Uterus (tissue), 4 donors: ENCODE data around the gene MCOLN2. TPM values are rescaled to one million over a fixed set of nuclear protein-coding genes. Genes with fewer than 3 reads are reported as not detected.

Experiments
- DNase-seq, 2 donors: peaks; one replicate each; pipeline ENCODE4 v3.0.0-alpha.2; 2019 to 2020
- H3K27ac ChIP-seq, 2 donors: fragments of 200-600 bp; sonication (generic); 1 replicate in 1 of 2; 2 replicates in 1 of 2; pipeline ENCODE4 v1.5.1; 2016 to 2018
- H3K27me3 ChIP-seq, 2 donors: fragments of 200-600 bp; sonication (generic); one replicate each; pipeline ENCODE4 v1.5.1; 2018 to 2019; ENCODE audit warnings: control low read depth in 1 of 2
- H3K36me3 ChIP-seq, 2 donors: fragments of 200-600 bp; sonication (generic); one replicate each; pipeline ENCODE4 v1.5.1; 2019; ENCODE audit warnings: control low read depth in 1 of 2
- H3K4me1 ChIP-seq, 2 donors: fragments of 200-600 bp; sonication (generic); one replicate each; pipeline ENCODE4 v1.5.1; 2018 to 2019; ENCODE audit warnings: control low read depth in 1 of 2
- H3K4me3 ChIP-seq, 2 donors: fragments of 200-600 bp; sonication (generic); 1 replicate in 1 of 2; 2 replicates in 1 of 2; pipeline ENCODE4 v1.5.1; 2018 to 2019; ENCODE audit warnings: mild to moderate bottlenecking in 1 of 2
- H3K9me3 ChIP-seq, 2 donors: fragments of 200-600 bp; sonication (generic); one replicate each; pipeline ENCODE4 v1.5.1; 2019; ENCODE audit warnings: control low read depth in 1 of 2
- CTCF ChIP-seq, 4 experiments: fragments of 200-600 bp in 2 of 4; fragments of 450-650 bp in 2 of 4; sonication (generic) in 2 of 4; IDR thresholded peaks; one replicate each; pipeline ENCODE4 v1.5.1; 2016 to 2019; ENCODE audit warnings: antibody characterized with exemption in 4 of 4, mild to moderate bottlenecking in 2 of 4, moderate library complexity in 1 of 4
- POLR2A ChIP-seq, 2 donors: fragments of 450-650 bp; IDR thresholded peaks; one replicate each; pipeline ENCODE4 v1.6.1; 2016; ENCODE audit warnings: antibody characterized with exemption in 2 of 2, mild to moderate bottlenecking in 1 of 2, moderate library complexity in 1 of 2
- intact Hi-C: fragments of 100-400 bp; cut with DNase I; formaldehyde crosslinking; loops from one replicate; pipeline ENCODE4 v1.15.1; 2023; ENCODE audit warnings: low total_unique reads
- total RNA-seq, 4 donors: library from RNA; depleted of rRNA in 3 of 4; stranded (reverse); fragments of >200 nt in 3 of 4; gene quantifications; one replicate each; pipeline versions ENCODE4 v1.1.0 to v1.2.4, GENCODE V29; 2014 to 2023
- donor health status: DM: yes; HTN: yes; CAD: no.

The MCOLN2 gene
- total RNA-seq, 4 donors from 2014 or later = 0.73 to 10.3 TPM; not detected in 2

DNA sequence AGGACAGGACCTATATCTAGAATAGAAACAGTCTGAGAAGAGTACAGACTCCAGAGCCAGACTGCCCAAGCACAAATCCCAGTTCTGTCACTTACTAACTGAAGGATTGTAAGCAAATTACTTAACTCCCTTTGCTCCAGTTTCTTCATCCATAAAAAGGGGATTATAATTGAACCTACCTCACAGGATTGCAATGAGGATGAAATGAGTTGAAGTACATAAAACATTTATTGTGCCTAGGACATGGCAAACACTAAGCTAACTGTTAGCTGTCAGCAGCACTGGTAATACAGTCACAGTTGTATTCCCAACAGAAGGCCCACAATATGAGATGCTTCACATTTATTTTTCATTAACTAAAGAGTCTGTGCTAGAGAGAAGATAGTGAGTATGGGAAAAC lies 33.9 kb downstream of the MCOLN2 start:
- no peak for TF ChIP-seq CTCF (IDR thresholded peaks at IDR 0.05)
- no peak for TF ChIP-seq POLR2A (IDR thresholded peaks at IDR 0.05)
- Histone ChIP-seq H3K27ac (no peak overlapping the region), H3K36me3 (no peaks in the 10 kb centered on the region), H3K4me1 (no peaks in the 10 kb centered on the region), H3K4me3 (no peak overlapping the region), H3K27me3 (no peaks in the 10 kb centered on the region), H3K9me3 (no peaks in the 10 kb centered on the region)
- DNase-seq = no peak
- intact Hi-C loops = no loop called here

DNA sequence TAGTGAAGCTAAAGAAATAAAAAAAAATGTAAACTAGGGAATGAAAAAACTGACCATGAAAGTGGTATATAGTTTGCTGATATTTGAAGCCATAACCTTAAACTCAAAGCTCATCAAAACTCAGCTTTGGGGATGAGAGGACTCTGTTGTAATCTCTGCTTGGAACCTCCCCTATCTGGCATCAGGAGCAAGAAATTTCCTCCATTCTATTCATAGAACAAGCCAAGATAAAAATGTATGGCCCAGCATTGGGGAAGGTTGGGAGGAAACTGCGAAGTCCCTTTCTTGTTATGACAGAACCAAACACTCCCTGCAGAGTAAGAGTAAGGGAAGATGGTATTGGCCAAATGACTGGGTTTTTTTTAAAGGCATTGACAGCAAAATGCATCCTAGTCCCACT lies 35.6 kb downstream of the MCOLN2 start:
- no peaks in the 10 kb centered on the region for H3K4me1 ChIP-seq
- H3K27me3 ChIP-seq = no peaks in the 10 kb centered on the region
- intact Hi-C loops = no loop called here
- H3K4me3 ChIP-seq = no peak overlapping the region
- H3K9me3 ChIP-seq = no peaks in the 10 kb centered on the region
- H3K36me3 ChIP-seq = no peaks in the 10 kb centered on the region
- no peak overlapping the region for H3K27ac ChIP-seq
- DNase-seq = no peak
- TF ChIP-seq CTCF (IDR thresholded peaks at IDR 0.05) = no peak
- TF ChIP-seq POLR2A (IDR thresholded peaks at IDR 0.05) = no peak

- Histone ChIP-seq H3K9me3 (no peaks in the 10 kb centered on the region), H3K36me3 (no peaks in the 10 kb centered on the region), H3K4me3 (no peak overlapping the region), H3K27me3 (no peaks in the 10 kb centered on the region), H3K4me1 (no peaks in the 10 kb centered on the region), H3K27ac (no peak overlapping the region)
- no peak for TF ChIP-seq POLR2A (IDR thresholded peaks at IDR 0.05)
- no peak for TF ChIP-seq CTCF (IDR thresholded peaks at IDR 0.05)
- no peak for DNase-seq
- intact Hi-C loops = no loop called here
These were observed 36.5 kb downstream of the MCOLN2 start for GRCh38 chr1:84960371-84960770.

- no peaks in the 10 kb centered on the region for H3K36me3 ChIP-seq
- no peak overlapping the region for H3K4me3 ChIP-seq
- H3K27ac ChIP-seq = no peak overlapping the region
- H3K27me3 ChIP-seq = no peaks in the 10 kb centered on the region
- TF ChIP-seq CTCF (IDR thresholded peaks at IDR 0.05) (no peak), POLR2A (IDR thresholded peaks at IDR 0.05) (no peak)
- intact Hi-C loops = no loop called here
- H3K9me3 ChIP-seq = no peaks in the 10 kb centered on the region
- DNase-seq = no peak
- H3K4me1 ChIP-seq = no peaks in the 10 kb centered on the region
These were observed 37.6 kb downstream of the MCOLN2 start for GRCh38 chr1:84959294-84959693.

GRCh38 chr1:84957966-84958365 lies 38.9 kb downstream of the MCOLN2 start:
- Histone ChIP-seq H3K4me1 (no peaks in the 10 kb centered on the region), H3K9me3 (no peaks in the 10 kb centered on the region), H3K27me3 (no peaks in the 10 kb centered on the region), H3K27ac (no peak overlapping the region), H3K4me3 (no peak overlapping the region), H3K36me3 (no peaks in the 10 kb centered on the region)
- no peak for TF ChIP-seq CTCF (IDR thresholded peaks at IDR 0.05)
- TF ChIP-seq POLR2A (IDR thresholded peaks at IDR 0.05) = no peak
- DNase-seq = no peak
- intact Hi-C loops = no loop called here
